Activated CD8-positive, alpha-beta memory T cell treated with anti-CD3 and anti-CD28 coated beads for 4 hours (primary cell): Measurements from ENCODE around the gene CAD.

ENCODE experiments used
- DNase-seq, 2 donors: peaks; one replicate each; pipeline ENCODE4 v3.0.0-alpha.2; 2020; ENCODE audit warnings: low read depth in 2 of 2

CAD gene

GRCh38 chr2:27281442-27281841 is 64.3 kb downstream of the CAD start:
- DNase-seq: no peak

- no peak for DNase-seq
These were observed 64.8 kb downstream of the CAD start, which contains the start of gene TRIM54 for GRCh38 chr2:27281855-27282559. Gene TRIM54, plus strand, starts transcription at chr2:27282429. Its CDS starts 303 bp downstream, at chr2:27282732.

- no peak for DNase-seq
These were observed 65.7 kb downstream of the CAD start for GRCh38 chr2:27282892-27283291.

GRCh38 chr2:27284996-27285395 is 67.8 kb downstream of the CAD start:
- no peak for DNase-seq

- no peak for DNase-seq
These were observed 68.3 kb downstream of the CAD start for GRCh38 chr2:27285481-27285880.

GRCh38 chr2:27288610-27289009 is 71.4 kb downstream of the CAD start:
- DNase-seq: no peak

GRCh38 chr2:27290549-27290948 is 73.4 kb downstream of the CAD start:
- no peak for DNase-seq

GRCh38 chr2:27291865-27292264 is 74.7 kb downstream of the CAD start:
- no peak for DNase-seq
